AG20443 (cell line): ENCODE measurements around the gene CHN2.

Source experiments
- DNase-seq: peaks from one replicate; pipeline ENCODE4 v3.0.0; 2012; ENCODE audit warnings: low spot score, mixed read lengths

The CHN2 gene

DNA sequence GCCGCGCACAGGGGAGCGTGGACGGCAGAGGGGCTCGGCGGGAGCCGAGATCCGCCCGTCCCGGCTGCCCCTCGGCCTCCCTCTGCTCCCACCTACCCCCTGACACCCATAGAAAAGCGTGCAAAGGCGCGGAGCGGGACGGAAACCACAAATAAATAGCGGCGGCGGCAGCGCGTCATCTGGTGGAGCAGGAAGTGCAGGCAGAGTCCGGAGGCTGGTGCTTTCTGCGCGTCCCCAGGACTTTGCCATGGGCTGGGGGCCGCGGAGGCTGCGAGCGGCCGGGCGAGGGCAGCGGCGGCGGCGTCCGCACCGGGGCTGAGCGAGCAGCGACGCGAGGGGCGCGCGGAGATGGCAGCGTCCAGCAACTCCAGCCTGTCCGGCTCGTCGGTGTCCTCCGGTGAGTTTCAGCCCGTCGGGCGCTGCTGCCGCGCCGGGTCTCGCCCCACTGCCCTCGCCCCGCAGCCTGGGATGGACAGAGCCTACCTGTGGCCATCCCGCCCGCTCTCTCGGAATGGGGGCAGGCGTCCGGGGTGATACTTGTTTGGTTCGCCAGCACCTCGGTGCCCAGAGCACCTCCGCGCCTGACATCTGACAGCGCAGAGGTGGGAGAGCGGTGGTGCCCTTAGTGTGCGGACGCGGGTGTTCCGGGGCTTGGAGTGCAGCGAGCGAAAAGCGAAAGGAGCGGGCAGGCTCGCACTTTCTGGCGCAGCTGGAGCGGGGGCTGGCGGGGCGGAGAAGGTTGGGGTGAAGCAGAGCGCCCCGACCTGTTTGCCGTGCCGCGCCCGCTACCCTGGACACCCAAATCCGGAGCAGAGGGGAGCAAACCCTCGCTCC, at the start of gene CHN2:
CHN2 (plus strand) TSS at position 182 of the 834 bp plus-strand sequence.
- DNase-seq: peak; percentile 45

- no peak for DNase-seq
These were observed 49.0 kb upstream of the CHN2 start for GRCh38 chr7:29145553-29146056.

GRCh38 chr7:29146057-29146706, 48.4 kb upstream of the CHN2 start, which contains the start of gene CPVL:
Gene CPVL (minus strand): TSS chr7:29146537. CDS start chr7:29121061, 25,476 bp downstream.
- DNase-seq: no peak

- DNase-seq: peak; percentile 28
These were observed 47.5 kb upstream of the CHN2 start for GRCh38 chr7:29146888-29147609.

- no peak for DNase-seq
These were observed 46.8 kb upstream of the CHN2 start for GRCh38 chr7:29147821-29148220.

DNA sequence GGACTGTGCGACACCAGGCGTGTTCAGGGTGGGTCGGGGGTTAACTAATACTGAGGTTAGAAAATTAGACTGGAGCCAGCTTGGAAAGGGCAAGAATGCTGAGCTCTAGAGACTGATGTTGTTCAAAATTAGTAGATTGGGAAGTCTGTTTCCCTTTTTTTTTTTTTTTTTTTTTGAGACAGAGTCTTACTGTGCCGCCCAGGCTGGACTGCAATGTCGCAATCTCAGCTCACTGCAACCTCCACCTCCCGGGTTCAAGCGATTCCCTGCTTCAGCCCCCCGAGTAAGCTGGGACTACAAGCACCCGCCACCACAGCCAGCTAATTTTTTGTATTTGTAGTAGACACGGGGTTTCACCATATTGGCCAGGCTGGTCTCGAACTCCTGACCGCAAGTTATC, 45.5 kb upstream of the CHN2 start:
- no peak for DNase-seq

- DNase-seq: no peak
These were observed 43.7 kb upstream of the CHN2 start for GRCh38 chr7:29150856-29151255.

GRCh38 chr7:29154076-29154475, 40.5 kb upstream of the CHN2 start:
- no peak for DNase-seq

DNA sequence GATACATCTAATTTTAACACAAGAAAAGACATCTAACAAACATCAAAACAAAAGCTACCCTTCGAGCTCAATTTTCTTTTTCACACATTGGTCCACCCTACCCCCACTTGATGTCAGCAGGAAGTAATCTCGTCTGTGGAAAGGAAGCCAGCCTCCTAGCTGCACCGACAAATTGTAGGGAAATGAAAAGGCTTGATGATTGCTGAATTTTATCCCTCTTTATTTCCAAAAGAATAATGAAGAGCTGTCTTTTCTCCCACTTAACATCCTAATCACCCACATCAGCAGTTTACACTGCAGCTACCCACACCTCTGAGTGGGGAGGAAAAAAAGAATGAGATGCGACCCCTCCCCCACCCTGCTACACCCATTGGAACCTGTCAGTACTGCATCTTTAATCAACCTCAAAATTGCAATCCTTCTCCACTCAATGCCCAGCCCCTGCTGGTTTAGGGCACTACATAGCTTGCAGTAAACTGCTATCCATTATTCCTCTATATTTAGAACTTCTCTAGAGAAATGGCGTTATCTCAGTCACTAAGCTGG, 37.6 kb upstream of the CHN2 start:
- DNase-seq: no peak

GRCh38 chr7:29158795-29159423, 35.7 kb upstream of the CHN2 start:
- DNase-seq: no peak

- DNase-seq: no peak
These were observed 34.5 kb upstream of the CHN2 start for GRCh38 chr7:29160080-29160479.

- no peak for DNase-seq
These were observed 33.3 kb upstream of the CHN2 start for GRCh38 chr7:29161231-29161630.

- DNase-seq: no peak
These were observed 32.0 kb upstream of the CHN2 start for GRCh38 chr7:29162577-29162976.

DNA sequence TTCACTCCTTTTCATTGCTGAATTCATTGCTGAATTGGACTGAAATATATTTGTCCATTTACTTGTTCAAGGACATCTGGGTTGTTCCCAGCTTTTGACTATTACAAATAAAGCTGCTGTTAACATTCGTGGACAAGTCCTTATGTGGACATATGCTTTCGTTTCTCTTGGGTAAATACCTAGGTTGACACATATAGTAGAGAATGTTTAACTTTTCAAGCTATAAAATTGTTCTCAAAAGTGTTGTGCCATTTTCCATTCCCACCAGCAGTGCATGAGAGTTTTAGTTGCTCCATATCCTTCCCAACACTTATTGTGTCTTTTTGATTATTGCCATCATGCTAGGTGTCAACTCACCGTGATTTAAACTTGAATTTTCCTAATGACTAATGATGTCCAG, 30.7 kb upstream of the CHN2 start:
- no peak for DNase-seq

DNA sequence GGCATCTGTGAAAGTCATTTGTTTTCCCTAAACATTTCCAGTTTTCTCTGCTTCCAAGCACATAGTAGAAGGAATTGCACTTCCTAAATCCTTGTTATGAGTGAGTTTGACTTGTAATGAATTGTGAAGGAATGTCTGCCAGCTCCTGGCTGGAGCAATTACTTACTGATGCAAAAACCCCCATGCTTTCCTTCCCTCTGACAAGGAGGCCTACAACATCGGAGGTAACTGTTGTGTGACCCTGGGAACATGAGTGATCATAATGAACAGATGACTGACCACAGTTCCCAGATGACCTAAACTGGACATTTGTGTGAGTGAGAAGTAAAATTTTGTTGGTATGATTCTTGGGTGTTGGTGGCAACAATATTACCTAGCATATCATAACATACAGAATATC, 26.9 kb upstream of the CHN2 start:
- DNase-seq: no peak

DNA sequence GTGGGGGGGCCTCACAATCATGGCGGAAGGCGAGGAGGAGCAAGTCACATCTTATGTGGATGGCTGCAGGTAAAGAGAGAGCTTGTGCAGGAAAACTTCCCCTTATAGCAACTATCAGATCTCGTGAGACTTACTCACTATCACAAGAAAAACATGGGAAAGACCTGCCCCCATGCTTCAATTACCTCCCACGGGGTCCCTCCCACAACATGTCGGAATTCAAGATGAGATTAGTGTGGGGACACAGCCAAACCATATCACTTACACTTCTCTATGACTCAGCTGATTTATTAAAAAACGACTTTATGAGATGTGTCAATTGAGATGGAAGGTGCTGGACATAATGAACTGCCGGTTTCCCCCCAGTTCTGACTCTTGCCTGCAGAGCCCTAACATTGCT, 23.8 kb upstream of the CHN2 start:
- DNase-seq: no peak

GRCh38 chr7:29173458-29173857, 21.1 kb upstream of the CHN2 start:
- DNase-seq: no peak

GRCh38 chr7:29177963-29178600, 16.5 kb upstream of the CHN2 start:
- no peak for DNase-seq

GRCh38 chr7:29179115-29179514, 15.5 kb upstream of the CHN2 start:
- DNase-seq: no peak

DNA sequence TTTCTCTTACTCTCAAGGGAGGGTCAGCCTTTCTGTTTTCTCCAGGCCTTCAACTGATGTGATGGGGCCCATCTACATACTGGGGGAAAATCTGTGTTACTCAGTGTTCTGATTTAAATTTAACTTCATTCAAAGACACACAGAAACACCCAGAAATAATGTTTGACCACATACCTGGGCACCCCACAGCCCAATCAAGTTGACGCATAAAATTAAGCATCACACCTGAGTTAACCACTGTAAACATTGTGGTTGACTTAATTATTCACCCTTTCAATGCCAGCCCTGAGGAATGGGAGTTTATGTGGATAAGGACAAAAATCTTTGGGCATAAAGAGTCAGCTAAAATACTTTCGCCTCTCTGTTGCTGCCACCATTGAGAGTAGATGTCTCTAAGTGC, 10.0 kb upstream of the CHN2 start:
- DNase-seq: no peak

DNA sequence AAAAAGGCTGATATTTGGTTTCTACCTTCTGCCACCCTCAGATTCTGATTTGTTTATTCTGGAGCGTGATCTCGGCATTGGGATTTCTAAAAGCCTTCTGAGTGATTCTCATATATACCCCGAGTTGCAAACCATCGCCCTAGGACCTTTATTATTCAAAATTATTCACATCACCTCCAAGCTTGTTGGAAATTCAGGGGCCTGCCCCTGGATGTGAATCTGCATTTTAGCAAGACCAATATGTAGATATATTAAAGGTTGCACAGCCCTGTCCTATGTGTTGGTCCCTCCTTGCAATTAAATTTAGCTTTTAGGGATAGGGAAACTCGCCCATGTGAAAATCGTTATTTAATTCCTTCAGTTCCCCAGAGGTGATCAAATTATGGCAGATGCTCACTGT, 9.0 kb upstream of the CHN2 start:
- DNase-seq: no peak
